ENCODE results near the gene DCAF8.

DCAF8 gene

GRCh38 chr1:160200786-160201185, 61.6 kb downstream of the DCAF8 start:
- no peak for DNase-seq

GRCh38 chr1:160197231-160197630, 65.1 kb downstream of the DCAF8 start:
- no peak for DNase-seq

- DNase-seq, result no peak
Measured at GRCh38 chr1:160196143-160196542, 66.2 kb downstream of the DCAF8 start.

GRCh38 chr1:160194737-160195059, 67.7 kb downstream of the DCAF8 start:
- DNase-seq, result no peak

GRCh38 chr1:160193832-160194736, 68.3 kb downstream of the DCAF8 start:
- DNase-seq, result no peak

- DNase-seq, result peak; percentile 78 to 92 (median 92)
Measured at GRCh38 chr1:160193091-160193819, 69.1 kb downstream of the DCAF8 start.

GRCh38 chr1:160192234-160192633, 70.1 kb downstream of the DCAF8 start:
- DNase-seq, result peak in 1 of 3 experiments; percentile 41

- peak in 2 of 3 experiments; percentile 41 to 66 for DNase-seq
Measured at GRCh38 chr1:160191756-160192155, 70.6 kb downstream of the DCAF8 start.

- DNase-seq, result peak in 1 of 3 experiments; percentile 23
Measured at GRCh38 chr1:160189649-160190625, 72.4 kb downstream of the DCAF8 start, which contains the start of gene CASQ1. CASQ1 (plus strand) TSS chr1:160190575; CDS start chr1:160190752, 177 bp downstream.

- DNase-seq, result no peak
Measured at GRCh38 chr1:160188341-160188740, 74.0 kb downstream of the DCAF8 start.

- DNase-seq, result no peak
Measured at GRCh38 chr1:160187407-160187806, 74.9 kb downstream of the DCAF8 start.

- no peak for DNase-seq
Measured at GRCh38 chr1:160186729-160187128, 75.6 kb downstream of the DCAF8 start.

- no peak for DNase-seq
Measured at GRCh38 chr1:160186246-160186645, 76.1 kb downstream of the DCAF8 start.

- DNase-seq, result no peak
Measured at GRCh38 chr1:160179336-160179735, 83.0 kb downstream of the DCAF8 start.

- DNase-seq, result no peak
Measured at GRCh38 chr1:160178731-160179130, 83.6 kb downstream of the DCAF8 start.

- no peak for DNase-seq
Measured at GRCh38 chr1:160177667-160178066, 84.7 kb downstream of the DCAF8 start.

- DNase-seq, result no peak
Measured at GRCh38 chr1:160177231-160177630, 85.1 kb downstream of the DCAF8 start.

GRCh38 chr1:160171980-160172379, 90.4 kb downstream of the DCAF8 start:
- no peak for DNase-seq

GRCh38 chr1:160171354-160171753, 91.0 kb downstream of the DCAF8 start:
- no peak for DNase-seq

- DNase-seq, result peak; percentile 57 to 98 (median 84)
Measured at GRCh38 chr1:160169553-160170399, 92.6 kb downstream of the DCAF8 start.

- peak in 1 of 3 experiments; percentile 65 for DNase-seq
Measured at GRCh38 chr1:160168609-160169369, 93.6 kb downstream of the DCAF8 start.

Data from NCI-H1417 (cell line).